NCI-H345 treated with DMSO at 0.1 percent for 48 hours (cell line): ENCODE measurements around the gene LMNA.

Source experiments
- DNase-seq: peaks from one replicate; lab custom pipeline; 2025; ENCODE audit not compliant: unreplicated experiment; lab: John Stamatoyannopoulos, UW

LMNA gene

GRCh38 chr1:156136970-156137483 lies 22.5 kb downstream of the LMNA start:
- DNase-seq = no peak

- no peak for DNase-seq
These were observed 24.0 kb downstream of the LMNA start for GRCh38 chr1:156138458-156138867.

GRCh38 chr1:156140879-156141707 lies 26.6 kb downstream of the LMNA start:
- peak; percentile 63 for DNase-seq

DNA sequence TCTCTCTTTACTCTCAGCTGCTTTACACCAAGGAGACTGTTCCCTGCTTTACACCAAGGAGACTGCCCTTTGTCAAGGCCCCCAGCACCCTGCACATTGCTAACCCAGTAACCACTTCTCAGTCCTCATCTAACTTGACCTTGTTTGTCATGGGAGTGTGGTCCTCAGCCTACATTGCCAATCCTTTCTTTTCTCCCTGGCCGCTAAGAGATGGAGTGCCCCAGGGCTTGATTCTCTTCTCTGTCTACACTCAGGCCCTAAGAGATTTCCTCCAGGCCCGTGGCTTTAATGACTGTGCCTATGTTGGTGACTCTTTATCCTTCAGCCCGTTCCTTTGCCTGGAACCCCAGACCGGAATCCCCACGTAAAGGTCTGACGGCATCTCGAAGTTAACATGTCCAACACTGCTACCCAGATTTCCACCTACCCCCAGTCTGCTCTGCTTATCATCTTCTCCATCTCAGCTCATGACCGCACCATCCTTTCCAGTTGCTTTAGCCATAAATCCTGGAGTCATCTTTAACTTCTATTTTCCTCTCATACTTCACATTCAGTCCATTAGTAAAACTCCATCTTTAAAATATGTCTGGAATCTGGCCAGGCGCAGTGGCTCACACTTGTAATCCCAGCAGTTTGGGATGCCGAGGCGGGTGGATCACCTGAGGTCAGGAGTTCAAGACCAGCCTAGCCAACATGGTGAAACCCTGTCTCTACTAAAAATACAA lies 29.4 kb downstream of the LMNA start:
- no peak for DNase-seq

- DNase-seq = no peak
These were observed 30.2 kb downstream of the LMNA start for GRCh38 chr1:156144742-156145141.

GRCh38 chr1:156145650-156146019 lies 31.1 kb downstream of the LMNA start:
- DNase-seq = no peak

DNA sequence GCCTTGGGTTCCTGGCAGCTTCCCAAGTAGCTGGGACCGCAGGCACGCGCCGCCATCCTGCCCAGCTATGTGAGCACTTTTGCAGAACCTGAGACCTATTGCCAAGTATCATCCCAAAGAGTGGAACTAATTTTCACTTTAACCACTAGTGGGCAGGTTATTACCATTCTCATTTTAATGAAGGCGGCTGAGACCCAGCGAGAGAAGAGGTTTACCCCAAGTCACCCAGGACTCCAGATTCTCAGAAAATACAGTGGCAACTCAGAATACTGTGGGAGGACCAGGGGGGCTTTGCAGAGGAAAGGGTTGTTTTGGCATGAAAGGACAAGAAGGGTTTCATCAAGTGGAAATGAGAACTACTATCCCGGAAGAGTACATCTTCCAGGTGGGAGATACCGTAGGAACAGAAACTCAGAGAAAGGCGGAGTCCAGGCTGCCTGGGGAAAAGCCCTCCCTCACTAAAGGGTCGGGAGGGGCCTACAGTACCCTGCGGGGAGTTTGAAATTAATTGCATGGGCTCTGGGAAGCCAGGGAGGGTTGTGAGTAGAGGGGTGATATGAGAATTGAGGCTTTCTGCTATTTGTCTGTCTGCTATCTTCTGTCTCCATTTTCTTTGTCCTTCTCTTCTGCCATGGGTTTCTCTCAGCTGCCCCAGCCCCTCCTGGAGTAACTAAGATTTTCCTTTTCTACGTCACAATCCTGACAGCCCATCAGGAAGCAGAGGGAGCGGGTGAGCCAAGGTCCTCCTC lies 31.7 kb downstream of the LMNA start:
- peak; percentile 99 for DNase-seq

DNA sequence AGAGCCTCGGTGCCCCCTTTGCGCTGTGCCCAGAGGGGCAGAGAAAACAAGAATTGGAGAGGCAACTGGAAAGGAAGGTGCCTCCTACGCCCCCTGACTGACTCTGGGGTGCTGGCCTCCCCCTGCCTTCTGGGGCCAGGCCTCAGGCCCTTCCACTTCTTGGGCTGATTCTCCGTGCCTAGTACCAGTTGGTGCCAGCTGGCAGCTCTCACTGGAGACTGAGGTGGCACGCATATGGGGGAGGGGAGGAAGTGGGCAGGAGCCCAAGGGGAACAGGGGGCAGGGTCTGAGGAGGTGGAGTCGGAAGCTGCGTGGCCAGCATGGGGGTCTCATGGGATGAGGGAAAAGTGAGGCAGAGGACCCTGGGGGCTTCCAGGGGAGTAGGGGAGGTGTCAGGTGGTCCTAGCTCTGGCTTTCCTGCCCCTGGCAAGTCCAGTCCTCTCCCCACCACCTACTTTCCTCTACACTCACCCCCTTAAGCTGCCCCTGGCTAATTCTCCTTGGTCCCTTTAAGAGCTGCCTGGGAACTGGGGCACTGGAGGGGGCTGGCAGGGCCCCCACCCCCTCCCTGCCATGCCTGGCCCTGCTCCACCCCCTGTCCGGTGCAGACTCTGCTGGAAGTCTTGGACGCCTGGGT lies 32.4 kb downstream of the LMNA start:
- DNase-seq = no peak

DNA sequence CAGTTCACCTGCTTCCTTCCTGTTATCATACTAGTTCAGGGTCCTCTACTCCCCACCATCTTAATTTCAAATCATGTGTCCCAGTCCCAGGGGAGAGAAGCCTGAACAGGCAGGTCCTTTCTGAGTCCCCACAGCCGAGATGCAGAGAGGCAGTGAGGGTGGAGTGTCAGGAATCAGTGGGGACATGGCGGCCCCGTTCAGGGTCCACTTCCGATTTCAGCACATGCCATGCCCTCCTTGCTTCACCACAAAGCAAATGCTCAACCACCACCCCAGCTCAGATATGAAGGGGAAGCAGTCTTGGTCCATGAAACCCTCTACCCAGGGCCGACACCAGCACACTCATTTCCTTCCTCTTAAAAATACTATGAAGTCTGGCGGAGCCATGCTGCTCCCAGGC lies 33.7 kb downstream of the LMNA start:
- DNase-seq = no peak

- no peak for DNase-seq
These were observed 35.1 kb downstream of the LMNA start for GRCh38 chr1:156149374-156150332.

DNA sequence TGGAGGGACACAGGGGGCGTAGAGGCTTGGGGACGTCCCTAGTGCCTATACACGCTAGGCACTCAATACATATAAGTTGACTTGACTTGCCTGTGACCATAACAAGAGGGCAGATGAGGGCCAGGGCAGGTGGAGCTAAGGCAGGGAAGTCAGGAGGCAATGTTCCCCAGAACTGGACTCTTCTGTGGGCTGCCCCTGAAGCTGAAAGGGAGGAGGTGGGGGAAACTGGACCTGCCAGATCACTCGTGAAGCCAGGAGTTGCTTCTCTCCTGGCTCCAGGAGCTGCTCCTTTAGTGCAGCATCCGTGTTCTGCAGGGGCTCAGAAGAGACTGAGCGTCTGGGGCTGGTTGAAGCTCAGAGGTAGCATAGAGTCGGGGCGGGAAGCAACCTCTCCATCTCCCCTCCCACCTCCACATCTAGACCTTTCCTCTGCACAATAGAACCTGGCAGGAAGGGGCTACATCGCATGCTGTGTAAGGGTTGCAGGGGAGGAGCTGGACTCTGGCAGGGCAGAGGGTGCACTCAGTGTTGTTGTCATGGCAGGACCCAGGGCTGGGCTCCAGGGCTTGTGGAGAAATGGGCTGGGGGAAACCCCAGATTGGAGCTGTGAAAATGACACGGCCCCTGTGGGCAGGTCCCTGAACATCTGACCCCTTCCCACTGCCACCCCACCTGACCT lies 36.0 kb downstream of the LMNA start:
- no peak for DNase-seq

DNA sequence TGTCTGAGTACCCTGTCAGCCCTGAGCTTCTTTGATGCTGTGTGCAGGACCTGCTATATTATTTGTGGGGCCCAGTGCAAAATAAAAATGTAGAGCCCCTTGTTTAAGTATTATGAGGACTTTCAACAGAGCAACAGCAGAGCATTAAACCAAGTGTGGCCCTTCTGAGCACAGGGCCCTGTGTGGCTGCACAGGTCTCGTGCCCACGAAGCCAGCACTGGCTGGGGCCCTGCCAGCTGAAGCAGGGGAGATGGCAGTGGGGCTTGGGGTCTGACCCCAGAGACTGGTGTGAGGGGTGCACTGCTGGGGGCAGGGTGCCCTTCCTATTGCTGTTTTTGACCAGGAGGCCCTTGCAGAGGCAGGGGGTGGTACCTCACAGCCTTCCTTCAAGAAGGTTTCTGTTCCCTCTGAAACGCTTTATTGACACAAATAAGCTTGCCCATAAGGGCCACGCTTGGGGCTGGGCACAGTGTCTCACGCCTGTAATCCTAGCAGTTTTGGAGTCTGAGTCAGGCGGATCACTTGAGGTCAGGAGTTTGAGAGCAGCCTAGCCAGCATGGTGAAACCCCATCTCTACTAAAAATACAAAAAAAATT lies 36.7 kb downstream of the LMNA start:
- DNase-seq = no peak

GRCh38 chr1:156152628-156153027 lies 38.1 kb downstream of the LMNA start:
- no peak for DNase-seq

- no peak for DNase-seq
These were observed 38.9 kb downstream of the LMNA start, which contains the start of gene SEMA4A for GRCh38 chr1:156153362-156153761. Gene SEMA4A, plus strand, starts transcription at chr1:156153585. Its CDS starts 994 bp downstream, at chr1:156154579.

DNA sequence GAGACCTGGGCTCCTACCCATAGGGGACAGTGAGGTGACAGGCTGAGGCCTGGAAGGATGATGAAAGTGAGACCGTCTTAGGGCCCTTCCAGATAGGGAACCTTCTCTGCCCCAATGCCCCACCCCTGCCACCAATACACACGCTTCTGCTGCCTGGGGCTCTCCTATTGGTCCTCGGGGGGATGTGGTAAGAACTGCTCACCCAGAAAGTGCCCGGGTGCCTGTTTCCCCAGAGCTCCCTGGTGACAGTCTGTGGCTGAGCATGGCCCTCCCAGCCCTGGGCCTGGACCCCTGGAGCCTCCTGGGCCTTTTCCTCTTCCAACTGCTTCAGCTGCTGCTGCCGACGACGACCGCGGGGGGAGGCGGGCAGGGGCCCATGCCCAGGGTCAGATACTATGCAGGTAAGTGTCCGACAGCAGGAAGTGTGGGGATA lies 39.8 kb downstream of the LMNA start:
- DNase-seq = no peak

DNA sequence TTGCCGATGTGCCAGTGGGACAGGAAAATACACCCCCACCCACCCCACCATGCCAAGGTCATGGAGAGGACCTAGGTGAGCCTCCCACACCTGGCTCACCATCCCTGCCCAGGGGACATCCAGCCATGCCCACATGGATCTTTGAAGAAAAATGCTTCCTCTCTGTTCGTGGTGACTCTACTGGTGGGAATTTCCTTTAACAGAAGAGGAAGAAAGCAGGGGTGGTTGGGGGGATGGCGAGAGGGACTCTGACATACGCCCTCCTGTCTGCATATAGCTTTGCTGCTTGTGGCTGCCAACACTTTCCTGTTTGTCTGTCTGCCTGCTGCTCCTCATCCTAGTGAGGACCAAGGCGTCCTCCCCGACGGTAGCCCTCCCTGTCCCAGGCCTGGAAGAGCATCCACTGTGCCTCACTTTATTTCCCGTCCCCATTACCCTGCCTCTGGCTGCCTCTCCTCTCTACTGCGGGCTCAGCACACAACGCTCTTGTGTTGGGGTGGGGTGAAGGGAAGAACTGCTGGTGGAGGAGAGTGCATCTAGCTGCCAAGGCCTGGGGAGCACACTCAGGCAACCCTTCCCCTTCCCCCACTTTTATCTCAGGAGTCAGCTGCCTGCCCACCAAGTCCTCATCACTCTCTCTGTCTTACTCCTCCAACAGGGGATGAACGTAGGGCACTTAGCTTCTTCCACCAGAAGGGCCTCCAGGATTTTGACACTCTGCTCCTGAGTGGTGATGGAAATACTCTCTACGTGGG lies 41.4 kb downstream of the LMNA start:
- DNase-seq = no peak

GRCh38 chr1:156157506-156157905 lies 43.0 kb downstream of the LMNA start:
- no peak for DNase-seq

DNA sequence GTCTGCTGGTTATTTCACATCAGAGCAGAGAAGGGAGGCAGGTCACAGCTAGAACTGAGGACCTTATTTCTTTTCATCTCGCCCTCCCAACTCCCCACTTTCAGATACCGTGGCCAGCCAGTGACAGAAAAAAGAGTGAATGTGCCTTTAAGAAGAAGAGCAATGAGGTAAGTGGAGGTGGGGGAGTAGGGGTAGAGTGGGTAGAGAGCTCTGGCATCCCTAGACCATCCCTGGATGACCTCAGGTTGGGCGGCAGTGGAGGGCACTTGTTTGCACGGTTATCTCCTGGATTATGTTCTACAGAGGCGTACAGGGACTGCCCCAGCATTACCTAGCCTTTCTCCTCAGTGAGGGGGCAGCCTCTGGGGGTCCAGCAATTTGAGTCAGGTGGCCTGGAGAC lies 43.5 kb downstream of the LMNA start:
- DNase-seq = no peak
